NK-92 (cell line): ENCODE data around the gene KCNN3.
"Not testable (repeated sequence)": the region's sequence is repeated elsewhere in the genome, so short reads cannot be mapped to it uniquely, and the experiment has no call there.

Source experiments
- DNase-seq: peaks from one replicate; lab custom pipeline; 2025; ENCODE audit not compliant: unreplicated experiment; lab: John Stamatoyannopoulos, UW

The KCNN3 gene

DNA sequence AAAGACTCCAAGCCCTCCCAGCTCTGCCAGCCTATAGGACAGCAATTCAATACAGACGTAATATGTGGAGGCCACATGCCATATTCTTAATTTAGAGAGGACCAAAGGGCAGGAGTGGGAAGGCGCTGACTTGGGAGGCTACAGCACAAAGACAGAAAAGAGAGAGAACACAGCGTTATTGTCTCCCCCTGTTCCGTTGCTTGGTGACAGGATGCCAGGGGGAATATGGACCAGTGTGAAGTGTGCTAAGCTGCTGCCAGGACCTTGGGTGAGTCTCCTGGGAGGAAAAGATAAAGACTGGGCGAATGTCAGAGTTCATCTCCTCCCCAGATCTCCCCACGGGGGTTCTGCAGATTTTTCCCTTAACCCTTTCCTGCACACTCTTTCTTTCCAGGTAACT is 160.0 kb downstream of the KCNN3 start:
- DNase-seq = no peak

DNA sequence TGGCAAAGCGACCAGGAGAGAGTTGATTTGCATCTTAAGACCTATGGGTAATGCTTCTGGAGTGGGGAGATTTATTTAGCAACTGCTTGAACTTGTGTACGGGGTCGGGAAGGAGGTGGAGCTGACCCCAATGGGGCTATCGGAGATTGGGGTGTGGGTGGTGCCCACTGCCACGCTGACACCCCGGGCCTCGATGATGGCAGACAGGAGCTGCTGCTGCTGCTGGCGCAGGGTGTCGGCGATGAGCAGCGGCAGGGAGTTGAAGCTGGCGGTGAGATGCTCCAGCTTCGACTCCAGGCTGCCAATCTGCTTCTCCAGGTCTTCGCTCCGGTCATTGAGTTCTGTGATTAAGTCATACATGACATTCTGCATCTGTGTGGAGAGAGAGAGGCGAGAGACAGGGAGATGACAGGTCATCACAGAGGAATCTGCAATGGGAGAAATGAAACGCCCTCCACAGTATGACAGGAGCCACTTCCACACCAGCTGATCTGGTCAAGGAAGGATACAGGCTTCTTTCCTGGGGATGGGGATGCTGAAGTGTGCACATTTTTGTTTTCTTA is 162.1 kb downstream of the KCNN3 start:
- DNase-seq = no peak

DNA sequence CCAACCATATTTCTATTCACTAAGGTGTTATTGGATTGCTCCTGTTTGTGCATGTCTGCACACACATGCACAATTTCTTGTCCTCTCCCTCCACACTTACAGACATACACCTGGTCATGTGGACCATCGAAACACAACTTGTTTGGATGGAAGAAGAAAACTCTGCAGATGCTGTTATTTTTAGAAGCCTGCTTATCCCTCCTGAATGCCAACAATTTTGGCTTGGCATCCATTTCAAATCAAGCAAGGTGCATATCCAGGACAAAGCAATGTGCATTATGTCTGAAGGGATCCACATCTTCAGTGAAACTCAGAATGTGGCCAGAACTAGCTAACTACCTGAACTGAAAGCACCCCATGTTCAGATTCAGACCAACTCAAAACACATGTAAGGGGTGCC is 163.2 kb downstream of the KCNN3 start:
- DNase-seq = no peak

DNA sequence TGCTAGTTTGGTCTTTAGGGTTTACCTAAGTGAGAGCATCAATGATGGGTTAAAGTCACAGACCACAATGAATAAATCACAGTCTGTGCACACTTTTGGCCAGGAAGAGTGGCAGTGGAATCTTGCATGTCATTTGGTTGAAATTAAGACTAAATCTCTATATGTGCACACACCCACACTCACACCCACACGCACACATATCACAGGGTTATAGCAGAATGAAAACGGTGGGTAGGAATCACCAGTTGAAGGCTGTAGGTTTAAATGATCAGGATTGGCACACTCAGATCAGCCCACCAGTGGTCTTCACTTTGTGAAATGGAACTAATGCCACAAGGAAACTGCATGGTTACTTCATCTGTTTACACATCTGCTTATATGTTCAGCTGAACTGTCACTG is 164.5 kb downstream of the KCNN3 start:
- DNase-seq = no peak

DNA sequence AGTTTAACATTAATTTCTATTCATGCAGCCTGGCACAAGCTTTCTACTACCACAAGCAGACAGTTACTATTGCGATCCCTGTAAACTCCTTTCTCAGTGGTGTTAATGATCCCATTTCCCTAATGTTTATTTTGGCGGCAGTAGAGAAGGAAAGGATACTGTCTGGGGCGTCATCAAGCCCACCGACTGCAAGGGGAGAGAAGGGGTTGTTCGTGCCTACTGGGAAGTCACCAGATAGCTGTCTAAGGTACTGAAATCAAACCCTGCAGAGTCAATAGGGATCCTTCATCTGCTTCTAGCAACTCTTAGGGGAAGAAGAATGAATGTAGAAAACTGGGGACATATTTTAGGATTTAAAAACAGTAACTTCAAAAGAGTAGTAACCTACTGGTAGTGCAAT is 166.9 kb downstream of the KCNN3 start:
- no peak for DNase-seq

DNA sequence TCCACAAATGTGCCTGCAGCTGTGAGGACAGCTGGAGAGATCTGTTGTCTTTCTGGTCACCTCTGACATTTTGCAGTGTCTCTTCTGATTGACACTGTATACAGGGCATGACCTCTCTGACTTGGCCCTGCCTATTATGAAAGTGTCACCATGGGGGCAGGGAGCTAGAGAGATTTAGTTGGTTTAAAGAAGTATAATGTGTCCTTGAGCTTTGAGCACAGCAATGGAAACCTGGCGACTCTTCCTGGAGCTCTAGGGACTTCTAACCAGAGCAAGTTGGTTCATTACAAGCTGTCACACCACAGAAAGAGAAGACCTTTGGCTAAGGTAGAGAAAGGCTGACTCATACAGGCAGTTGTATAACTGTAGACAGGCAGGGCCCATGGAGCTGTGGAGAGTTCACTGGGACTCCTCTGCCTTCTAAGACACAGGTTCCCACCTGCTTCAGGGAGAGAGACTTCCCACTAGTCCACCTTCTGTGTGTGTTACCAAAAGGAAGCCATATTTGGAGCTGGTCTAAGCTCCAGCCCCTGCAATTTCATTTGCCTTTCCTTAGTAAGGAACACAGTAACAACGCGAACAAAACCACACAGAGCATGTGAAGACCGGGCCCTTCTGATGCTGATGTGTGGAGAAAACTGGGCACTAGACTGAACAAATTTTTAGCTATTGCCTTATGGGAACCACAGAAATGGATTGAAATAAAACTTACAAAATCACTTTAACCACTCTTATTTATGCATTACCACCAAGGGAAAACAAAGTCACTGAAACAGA is 171.6 kb downstream of the KCNN3 start:
- DNase-seq = no peak

DNA sequence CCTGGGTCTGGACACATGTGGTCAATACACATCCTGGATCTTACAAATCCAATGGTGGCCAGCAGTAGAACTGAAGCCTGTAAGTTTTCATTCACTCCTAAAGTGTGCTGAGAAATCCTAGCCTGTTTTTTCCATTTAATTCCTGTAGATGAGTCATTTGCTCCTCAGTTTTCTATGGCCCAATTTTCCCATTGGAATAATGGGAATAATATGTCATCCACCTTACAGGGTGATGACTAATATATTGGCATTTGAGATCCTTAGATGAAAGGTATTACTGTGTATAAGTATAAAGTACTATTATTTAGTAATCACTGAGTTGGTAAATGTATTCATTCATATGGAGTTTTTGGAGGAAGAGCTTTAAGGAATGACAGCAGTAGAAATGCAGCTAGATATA is 172.4 kb downstream of the KCNN3 start:
- DNase-seq = no peak

DNA sequence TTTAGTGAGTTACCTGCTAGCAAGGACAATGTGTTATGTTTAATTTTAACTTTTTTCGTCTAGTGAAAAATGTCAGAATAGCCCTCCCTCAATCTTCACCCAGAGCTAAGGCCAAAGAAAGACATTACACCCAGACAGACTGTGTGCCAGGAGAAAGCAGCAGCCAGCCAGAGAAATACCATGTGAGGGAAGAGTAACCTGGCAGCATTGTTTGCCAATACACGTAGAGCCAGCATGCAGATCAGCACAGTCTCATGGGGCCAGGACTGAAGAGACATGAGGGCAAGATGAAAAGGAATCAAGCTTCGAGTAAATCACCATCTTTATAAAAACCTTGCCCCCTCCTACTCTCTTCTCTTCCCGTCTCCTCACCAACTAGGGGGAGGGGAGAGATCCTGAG is 173.6 kb downstream of the KCNN3 start:
- no peak for DNase-seq

DNA sequence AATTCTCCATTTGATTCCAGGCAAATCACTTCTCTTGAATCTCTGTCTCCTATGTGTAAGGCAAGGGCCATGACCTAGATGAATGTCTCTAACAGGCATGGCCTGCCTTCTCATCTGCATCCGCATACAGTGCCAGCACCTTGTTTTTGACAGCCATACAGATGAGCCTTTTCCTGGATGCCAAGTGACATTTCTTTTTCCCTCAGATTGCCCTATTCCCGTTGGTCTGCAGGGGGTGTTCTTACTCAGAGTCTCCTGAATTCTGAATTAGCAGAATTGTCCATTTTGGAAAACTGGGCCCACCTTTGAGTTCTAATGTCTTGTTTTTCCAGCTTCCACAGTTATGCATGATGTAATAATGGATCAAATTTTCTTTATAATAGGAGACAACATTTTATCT is 174.1 kb downstream of the KCNN3 start:
- no peak for DNase-seq

DNA sequence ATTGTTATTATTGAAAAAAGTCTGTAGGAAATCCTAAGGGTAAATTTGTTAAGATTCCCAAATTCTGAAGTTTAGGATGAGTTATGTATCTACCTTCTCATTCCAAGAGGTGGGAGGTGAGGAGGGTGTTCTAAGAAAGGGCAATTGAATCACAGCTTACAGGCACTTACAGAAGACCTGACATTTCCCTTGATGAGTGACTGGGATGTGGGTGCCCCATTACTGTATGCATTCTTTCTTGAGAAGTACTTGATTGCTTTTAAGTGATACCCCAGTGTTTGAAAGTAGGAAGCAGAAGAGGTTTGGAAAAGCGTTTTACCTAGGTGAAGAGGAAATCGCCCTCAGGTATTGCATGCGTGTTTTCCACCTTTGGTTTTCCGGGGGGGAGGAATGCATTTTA is 175.1 kb downstream of the KCNN3 start:
- DNase-seq = no peak

DNA sequence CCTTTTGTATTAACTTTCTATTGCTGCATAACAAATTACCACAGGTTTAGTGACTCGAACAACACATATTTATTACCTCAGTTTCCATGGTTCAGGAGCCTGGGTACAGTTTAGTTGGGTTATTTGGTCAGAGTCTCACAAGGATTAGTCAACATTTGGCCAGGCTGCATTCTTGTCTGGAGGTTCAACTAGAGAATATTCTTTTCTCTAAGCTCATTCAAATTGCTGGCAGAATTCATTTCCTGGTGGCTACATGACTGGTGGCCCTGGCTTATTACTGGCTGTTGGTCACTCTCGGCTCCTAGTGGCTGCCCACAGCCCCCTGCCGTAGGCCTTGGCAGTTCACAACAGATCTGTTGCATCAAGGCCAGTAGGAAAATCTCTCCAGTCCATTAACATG is 181.0 kb downstream of the KCNN3 start:
- DNase-seq = no peak

DNA sequence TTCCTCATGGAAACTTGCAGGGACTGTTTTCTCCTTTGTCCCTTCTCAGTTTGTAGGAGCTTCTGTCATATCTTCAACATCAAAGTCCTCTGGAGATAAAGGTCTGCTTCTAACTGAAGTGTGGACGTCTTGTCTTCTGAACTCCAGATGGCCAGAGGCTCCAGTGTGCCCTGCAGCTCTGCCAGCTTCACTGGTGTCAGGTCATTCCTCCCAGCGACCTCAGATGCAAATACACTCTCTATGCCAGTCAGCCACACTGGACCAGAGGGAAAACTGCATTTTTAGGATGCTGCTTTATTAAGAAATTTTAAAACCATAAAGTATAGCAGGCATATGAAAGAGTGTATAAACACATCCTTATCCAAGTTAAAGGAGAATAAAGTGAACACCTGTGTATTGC is 183.6 kb downstream of the KCNN3 start:
- DNase-seq = no peak

DNA sequence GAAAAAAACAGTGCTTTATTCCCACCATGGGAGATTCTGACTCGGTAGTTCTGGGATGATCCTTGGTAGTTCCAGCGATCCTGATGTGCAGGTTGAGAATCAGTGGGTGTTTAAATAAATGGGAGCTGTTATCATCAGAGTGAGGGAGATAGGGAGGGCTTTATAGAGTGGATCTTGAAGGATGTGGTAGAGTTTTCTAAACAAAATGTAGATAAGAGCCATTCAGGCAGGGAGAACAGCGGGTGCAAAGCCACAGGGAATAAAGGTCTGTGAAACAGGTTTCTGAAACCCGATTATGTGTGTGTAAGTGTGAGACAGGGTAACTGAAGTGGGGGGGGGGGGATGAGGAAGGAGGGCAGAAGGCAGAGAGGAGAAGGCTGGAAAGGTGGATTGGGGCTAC is 186.3 kb downstream of the KCNN3 start:
- no peak for DNase-seq

DNA sequence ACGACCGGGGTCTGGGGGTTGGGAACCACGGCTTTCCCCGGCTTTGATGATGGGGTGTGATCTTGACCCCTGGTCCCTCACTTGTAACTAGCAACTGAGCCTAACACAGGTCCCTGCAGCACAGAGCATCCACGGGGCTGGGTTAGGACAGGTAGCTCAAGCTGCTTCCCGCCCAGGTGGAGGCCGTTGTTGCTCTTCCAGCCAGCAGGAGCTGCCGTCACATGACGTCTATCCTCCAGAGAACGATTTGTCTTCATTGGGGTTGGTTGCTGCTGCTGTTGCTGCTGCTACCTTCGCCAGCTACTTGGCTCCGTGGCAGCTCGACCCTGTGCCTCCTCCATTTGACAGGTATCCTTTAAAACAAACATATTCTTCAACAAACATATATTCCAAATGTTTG is 187.8 kb downstream of the KCNN3 start:
- DNase-seq = no peak

DNA sequence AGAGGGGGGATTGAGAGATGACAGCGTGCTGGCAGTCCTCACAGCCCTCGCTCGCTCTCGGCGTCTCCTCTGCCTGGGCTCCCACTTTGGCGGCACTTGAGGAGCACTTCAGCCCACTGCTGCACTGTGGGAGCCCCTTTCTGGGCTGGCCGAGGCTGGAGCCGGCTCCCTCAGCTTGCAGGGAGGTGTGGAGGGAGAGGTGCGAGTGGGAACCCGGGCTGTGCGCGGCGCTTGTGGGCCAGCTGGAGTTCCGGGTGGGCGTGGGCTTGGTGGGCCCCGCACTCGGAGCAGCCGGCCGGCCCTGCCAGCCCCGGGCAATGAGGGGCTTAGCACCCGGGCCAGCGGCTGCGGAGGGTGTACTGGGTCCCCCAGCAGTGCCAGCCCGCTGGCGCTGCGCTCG is 192.2 kb downstream of the KCNN3 start:
- not testable (repeated sequence) for DNase-seq

DNA sequence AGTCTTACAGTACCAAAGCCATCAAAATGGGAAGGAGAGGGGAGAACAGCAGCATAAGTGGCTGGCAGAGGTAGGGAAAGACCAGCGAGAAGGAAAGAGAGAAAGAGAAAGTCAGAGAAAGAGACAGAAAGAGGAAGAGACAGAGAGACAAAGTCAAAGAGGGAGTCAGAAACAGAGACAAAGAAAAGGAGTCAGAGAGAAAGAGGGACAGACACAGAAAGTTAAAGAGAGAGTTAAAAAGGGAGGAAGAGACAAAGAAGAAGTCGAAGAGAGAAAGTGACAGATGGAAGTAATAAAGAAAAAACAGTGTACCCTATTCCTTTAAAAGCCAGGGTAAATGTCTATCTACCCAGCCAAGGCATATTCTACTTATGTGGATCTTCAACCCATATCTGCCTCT is 193.2 kb downstream of the KCNN3 start:
- not testable (repeated sequence) for DNase-seq

DNA sequence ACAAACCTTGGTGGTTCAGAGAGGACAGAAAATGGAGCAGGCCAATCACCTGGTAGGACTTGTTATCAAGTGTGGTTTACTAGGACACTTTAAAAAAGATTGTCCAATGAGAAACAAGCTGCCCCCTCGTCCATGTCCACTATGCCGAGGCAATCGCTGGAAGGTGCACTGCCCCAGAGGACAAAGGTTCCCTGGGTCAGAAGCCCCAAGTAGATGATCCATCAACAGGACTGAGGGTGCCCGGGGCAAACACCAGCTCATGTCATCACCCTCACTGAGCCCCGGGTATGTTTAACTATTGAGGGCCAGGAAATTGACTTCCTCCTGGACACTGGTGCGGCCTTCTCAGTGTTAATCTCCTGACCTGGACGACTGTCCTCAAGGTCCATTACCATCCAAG is 195.6 kb downstream of the KCNN3 start:
- not testable (repeated sequence) for DNase-seq

DNA sequence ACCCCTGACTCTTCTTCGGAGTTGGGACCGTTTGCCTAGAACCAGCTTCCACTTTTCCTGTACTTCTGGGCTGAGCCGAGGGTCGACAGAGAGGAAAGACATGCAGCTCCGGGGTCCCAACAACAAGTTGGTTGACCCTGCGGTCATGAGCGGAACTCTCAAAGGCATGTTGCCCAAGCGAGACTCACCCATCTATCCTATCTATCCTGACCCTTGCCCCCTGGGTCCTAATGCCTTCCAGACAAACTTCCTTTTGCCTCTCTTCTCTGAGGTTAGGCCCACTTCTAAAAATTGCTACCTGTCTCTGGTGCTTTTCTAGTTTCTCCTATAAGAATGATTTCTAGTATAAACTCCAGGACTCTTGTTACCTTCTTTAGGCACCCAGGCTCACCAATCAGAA is 197.8 kb downstream of the KCNN3 start:
- DNase-seq = not testable (repeated sequence)

DNA sequence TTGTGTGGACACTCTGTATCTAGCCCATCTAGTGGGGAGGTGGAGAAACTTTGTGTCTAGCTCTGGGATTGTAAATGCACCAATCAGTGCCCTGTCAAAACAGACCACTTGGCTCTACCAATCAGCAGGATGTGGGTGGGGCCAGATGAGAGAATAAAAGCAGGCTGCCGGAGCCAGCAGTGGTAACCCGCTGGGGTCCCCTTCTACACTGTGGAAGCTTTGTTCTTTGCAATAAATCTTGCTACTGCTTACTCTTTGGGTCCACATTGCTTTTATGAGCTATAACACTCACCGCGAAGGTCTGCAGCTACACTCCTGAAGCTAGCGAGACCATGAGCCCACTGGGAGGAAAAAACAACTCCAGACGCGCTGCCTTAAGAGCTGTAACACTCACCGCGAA is 198.7 kb downstream of the KCNN3 start:
- not testable (repeated sequence) for DNase-seq

DNA sequence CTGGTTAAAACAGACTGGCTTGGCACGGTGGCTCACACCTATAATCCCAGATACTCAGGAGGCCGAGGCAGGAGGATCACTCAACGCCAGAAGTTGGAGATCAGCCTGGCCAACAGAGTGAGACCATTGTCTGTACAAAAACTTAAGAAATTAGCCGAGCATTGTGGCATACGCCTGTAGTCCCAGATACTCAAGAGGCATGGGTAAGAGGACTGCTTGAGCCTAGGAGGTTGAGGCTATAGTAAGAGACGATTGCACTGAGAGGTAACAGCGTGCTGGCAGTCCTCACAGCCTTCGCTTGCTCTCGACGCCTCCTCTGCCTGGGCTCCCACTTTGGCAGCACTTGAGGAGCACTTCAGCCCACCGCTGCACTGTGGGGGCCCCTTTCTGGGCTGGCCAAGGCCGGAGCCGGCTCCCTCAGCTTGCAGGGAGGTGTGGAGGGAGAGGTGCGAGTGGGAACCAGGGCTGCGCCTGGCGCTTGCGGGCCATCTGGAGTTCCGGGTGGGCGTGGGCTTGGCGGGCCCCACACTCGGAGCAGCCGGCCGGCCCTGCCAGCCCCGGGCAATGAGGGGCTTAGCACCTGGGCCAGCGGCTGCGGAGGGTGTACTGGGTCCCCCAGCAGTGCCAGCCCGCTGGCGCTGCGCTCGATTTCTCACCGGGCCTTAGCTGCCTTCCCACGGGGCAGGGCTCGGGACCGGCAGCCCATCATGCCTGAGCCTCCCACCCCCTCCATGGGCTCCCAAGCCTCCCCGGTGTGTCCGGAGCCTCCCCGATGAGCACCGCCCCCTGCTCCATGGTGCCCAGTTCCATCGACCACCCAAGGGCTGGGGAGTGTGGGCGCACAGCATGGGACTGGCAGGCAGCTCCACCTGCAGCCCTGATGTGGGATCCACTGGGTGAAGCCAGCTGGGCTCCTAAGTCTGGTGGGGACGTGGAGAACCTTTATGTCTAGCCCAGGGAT is 199.5 kb downstream of the KCNN3 start:
- DNase-seq = not testable (repeated sequence)

DNA sequence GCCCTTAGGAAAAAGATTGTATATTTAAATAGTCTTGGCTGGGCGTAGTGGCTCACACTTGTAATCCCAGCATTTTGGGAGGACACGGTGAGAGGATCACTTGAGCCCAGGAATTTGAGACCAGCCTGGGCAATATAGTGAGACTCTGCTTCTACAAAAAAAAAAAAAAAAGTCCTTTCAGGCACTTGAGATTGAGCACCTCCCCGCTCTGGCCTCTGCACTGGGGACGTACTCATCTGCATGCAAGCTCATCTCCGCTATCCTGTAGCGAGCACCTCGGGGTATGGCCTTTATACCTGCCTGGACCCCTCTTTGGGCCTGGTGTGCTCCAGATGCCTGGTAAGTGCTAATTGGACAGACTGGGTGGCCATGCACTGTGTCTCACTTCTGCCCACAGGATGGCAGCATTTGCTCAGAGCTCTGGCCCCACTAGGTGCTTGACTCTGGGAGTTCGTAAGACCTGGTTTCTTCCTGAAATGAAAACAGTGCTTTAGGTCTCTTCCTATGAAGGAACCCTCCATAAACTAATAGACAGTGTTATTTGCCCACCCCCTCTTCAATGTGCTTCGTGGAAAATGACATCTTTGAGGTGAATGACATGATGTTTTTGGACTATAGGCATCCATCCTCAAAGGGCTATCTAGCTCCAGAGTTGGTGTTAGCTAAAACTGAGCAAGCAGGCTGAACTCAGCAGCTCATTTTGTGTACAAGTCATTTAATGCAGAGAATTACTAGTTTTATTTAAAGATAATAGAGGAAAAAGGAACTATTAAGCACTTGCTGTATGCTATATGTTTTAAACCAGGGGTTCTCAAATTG is 200.4 kb downstream of the KCNN3 start:
- DNase-seq = no peak
